Activated naive CD4-positive, alpha-beta T cell treated with anti-CD3 and anti-CD28 coated beads, Interleukin-2, amount 50 U/mL, for 24 hours (primary cell): ENCODE results near the gene JARID2.

Experiments used
- H3K27ac Mint-ChIP-seq: one replicate; pipeline ENCODE4 v1.8.0; 2021; ENCODE audit warnings: mild to moderate bottlenecking, mixed read lengths
- H3K27me3 Mint-ChIP-seq: one replicate; pipeline ENCODE4 v1.8.0; 2021; ENCODE audit warnings: mixed read lengths
- H3K36me3 Mint-ChIP-seq: one replicate; pipeline ENCODE4 v1.8.0; 2021; ENCODE audit warnings: mixed read lengths
- H3K4me1 Mint-ChIP-seq: one replicate; pipeline ENCODE4 v1.8.0; 2021; ENCODE audit warnings: mixed read lengths
- H3K4me3 Mint-ChIP-seq: one replicate; pipeline ENCODE4 v1.8.0; 2021; ENCODE audit warnings: mild to moderate bottlenecking, mixed read lengths
- H3K9me3 Mint-ChIP-seq: one replicate; pipeline ENCODE4 v1.8.0; 2021; ENCODE audit warnings: mixed read lengths

The JARID2 gene

DNA sequence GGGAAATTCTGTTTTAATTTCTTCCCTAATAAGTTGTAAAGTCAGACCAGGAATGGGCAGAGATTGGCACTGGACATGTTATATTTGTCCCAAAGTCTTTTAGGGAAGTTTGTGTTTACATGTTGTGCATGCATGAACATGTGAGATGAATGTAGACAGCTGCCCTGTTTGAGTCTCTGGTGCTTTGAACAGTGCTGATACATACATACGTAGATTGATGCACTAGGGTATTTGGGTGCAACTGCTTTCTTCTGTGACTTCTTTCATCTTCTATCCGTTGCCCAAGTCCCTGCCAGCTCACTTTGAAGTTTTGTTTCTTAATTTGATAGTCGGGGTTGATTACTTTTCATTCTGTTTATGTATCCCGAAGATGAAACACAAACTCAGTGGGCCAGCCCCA, 216.4 kb downstream of the JARID2 start:
- H3K36me3 Mint-ChIP-seq = peaks cover 9% of the 10 kb centered on the region
- H3K27ac Mint-ChIP-seq = peak overlapping the region; percentile 56
- H3K4me1 Mint-ChIP-seq = peaks cover 75% of the 10 kb centered on the region

DNA sequence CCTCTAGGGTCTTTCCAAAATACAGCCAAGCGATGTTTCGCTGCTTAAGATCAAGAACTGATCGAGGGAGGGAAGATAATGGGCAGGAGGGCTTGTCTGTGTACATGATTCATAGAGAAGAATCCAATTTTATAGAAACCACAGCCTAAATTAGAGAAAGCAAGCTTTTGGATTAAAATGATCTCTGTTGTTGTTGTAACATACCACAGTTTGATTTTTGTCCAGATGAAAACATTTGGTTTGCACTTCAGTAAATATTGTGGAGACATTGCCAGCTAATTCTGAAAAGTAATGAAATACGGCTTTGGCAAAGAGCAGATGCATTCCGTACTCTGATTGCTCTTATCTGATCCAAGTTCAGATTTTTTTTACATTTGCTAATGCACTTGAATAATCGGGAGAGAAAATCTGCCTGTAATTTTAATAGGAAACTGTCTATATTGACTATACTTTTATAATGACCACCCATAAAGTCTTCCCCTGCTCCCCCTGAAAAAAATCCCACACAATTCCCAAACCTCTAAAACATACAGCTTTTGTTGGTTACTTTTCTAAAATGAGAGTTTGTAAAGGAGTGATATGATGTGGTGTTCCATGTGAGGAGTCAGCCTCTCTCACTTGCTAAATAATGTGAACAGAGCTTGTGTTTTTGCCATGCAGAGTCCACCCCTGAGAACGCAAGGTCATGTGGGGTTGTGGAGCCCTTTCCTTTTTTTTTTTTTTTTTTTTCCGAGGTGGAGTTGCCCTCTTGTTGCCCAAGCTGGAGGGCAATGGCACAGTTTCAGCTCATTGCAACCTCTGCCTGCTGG, 217.1 kb downstream of the JARID2 start:
- H3K36me3 Mint-ChIP-seq = peaks cover 11% of the 10 kb centered on the region

More for the DNA sequence above, 216.4 kb downstream of the JARID2 start:
- no peaks in the 10 kb centered on the region for H3K9me3 Mint-ChIP-seq
- no peak overlapping the region for H3K4me3 Mint-ChIP-seq
- no peaks in the 10 kb centered on the region for H3K27me3 Mint-ChIP-seq

DNA sequence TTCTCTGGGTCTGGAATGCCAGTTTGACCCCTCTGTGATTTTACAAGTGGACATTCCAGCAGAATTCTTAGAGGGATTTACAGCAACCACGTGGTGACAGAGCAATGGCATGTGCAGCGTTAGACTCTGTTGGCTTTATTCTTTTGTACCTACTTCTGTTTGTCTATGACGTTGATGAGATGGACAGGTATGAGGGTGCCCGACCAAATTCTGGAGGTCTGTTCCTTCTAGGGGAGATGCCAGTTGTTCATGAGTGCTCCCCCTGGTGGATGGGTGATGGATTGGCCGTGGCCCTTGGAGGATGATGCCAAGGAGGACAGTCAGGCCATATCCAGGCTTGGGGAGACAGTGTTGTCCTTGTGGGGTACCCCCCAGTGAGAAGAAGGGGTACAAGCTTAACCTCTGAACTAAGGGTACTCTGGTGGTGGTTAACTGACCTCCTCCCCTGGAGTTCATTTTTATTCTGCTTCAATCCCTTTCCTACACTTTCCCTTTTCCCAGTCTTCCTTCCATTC, 218.4 kb downstream of the JARID2 start:
- H3K27ac Mint-ChIP-seq = peak overlapping the region; percentile 47

More for the DNA sequence above, 217.1 kb downstream of the JARID2 start:
- Mint-ChIP-seq H3K27ac (no peak overlapping the region), H3K4me3 (no peak overlapping the region), H3K9me3 (no peaks in the 10 kb centered on the region), H3K27me3 (no peaks in the 10 kb centered on the region), H3K4me1 (peaks cover 73% of the 10 kb centered on the region)

DNA sequence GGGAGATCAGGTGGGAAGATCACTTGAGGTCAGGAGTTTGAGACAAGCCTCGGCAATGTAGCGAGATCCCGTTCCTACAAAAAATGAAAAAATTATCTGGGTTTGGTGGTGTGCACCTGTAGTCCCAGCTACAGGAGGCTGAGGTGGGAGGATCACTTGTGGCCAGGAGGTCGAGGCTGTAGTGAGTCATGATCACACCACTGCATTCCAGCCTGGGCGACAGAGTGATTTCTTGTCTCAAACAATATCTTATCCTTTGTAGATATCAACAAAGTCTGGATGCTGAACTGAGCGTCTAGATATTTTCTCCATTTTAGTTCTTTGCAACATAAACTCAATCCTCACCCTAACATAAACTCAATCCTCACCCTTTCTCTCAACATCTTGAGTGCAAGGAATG, 219.3 kb downstream of the JARID2 start:
- H3K36me3 Mint-ChIP-seq = peaks cover 9% of the 10 kb centered on the region
- H3K9me3 Mint-ChIP-seq = no peaks in the 10 kb centered on the region
- H3K27ac Mint-ChIP-seq = peak overlapping the region; percentile 24
- H3K4me1 Mint-ChIP-seq = peaks cover 53% of the 10 kb centered on the region
- no peaks in the 10 kb centered on the region for H3K27me3 Mint-ChIP-seq
- no peak overlapping the region for H3K4me3 Mint-ChIP-seq

More for the DNA sequence above, 218.4 kb downstream of the JARID2 start:
- H3K9me3 Mint-ChIP-seq = no peaks in the 10 kb centered on the region
- H3K4me1 Mint-ChIP-seq = peaks cover 63% of the 10 kb centered on the region
- peaks cover 15% of the 10 kb centered on the region for H3K36me3 Mint-ChIP-seq
- H3K27me3 Mint-ChIP-seq = no peaks in the 10 kb centered on the region
- no peak overlapping the region for H3K4me3 Mint-ChIP-seq

DNA sequence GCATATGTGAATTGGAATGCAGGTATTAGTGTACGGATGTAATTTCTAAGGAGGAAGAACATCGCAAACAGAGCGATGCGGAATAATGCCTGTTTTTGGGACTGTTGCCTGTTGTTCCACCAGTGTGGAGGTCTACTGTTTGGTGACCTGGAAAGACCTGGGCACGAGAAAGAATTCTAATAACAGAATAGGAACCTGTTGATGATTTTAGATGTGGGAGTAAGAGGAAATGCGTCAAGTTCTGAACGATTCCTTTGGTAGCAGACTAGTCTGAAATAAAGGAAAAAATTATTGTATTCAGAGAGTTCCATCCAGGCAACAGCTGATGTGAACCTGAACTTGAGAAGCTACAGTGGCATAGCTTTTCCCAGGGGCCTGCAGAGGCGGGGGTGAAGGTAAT, 224.9 kb downstream of the JARID2 start:
- H3K27ac Mint-ChIP-seq = no peak overlapping the region
- H3K4me1 Mint-ChIP-seq = peaks cover 20% of the 10 kb centered on the region
- no peak overlapping the region for H3K4me3 Mint-ChIP-seq
- no peaks in the 10 kb centered on the region for H3K9me3 Mint-ChIP-seq
- no peaks in the 10 kb centered on the region for H3K27me3 Mint-ChIP-seq
- peaks cover 26% of the 10 kb centered on the region for H3K36me3 Mint-ChIP-seq

DNA sequence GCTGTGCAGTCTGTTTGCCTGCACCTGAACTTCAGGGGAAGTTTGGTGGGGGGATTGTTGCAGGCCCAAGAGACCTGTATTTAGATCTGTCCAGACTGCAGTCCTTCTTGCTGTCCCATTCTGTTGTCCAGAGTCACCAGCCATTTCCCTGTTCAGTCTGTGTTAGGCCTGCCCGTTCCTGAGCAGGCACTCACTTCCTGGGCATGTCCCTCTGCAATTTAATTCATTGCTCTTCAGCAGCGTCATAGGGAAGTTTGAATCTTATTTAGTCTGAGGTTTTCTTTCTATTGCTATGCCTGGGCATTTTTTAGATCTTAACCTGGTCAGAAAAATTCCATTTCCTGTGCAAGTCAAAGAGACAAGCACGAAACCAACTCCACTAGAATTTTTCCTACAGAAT, 226.8 kb downstream of the JARID2 start:
- Mint-ChIP-seq H3K36me3 (peaks cover 32% of the 10 kb centered on the region), H3K27ac (no peak overlapping the region), H3K27me3 (no peaks in the 10 kb centered on the region), H3K4me1 (peaks cover 25% of the 10 kb centered on the region), H3K9me3 (no peaks in the 10 kb centered on the region), H3K4me3 (no peak overlapping the region)

DNA sequence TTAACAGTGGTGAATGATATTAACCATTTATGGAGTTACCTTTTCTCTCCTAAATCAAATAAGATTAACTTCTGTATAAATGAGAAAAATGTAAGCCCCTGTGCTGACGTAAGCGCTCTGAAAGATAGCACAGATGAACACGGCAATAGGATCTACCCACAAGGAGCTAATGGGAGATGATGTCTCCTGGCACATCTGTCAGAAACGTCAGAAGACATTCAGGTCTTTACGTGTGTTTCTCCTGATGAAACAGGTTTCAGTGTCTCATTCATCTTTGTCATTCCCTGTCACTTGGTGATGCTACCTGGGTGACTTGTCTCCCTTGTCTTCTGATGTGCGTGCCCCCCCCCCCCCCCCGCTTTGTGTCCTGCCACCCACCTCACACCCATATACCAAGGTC, 227.3 kb downstream of the JARID2 start:
- Mint-ChIP-seq H3K4me1 (peaks cover 30% of the 10 kb centered on the region), H3K4me3 (no peak overlapping the region), H3K27ac (no peak overlapping the region), H3K36me3 (peaks cover 35% of the 10 kb centered on the region), H3K27me3 (no peaks in the 10 kb centered on the region), H3K9me3 (no peaks in the 10 kb centered on the region)

DNA sequence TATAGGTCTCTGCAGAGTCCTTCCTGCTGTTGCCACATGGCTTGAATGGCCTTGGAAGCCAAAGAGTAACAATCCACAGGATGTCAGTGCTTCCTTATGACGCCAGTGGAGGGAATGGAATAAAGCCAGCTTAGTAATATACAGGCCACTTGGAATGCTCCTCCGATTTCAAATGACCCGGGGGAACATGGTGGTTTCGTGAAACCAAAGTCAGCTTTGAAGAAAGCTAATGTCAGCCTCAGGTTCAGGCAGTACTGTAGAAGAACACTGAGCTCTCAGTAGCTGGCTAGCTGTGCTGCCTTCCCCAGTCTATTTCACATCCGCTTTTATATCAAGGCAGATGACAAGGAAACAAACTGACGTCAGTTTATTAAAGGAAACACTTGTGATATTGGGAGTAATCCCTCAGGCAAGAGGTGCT, 227.9 kb downstream of the JARID2 start:
- H3K27me3 Mint-ChIP-seq = no peaks in the 10 kb centered on the region
- H3K4me3 Mint-ChIP-seq = no peak overlapping the region
- peaks cover 33% of the 10 kb centered on the region for H3K4me1 Mint-ChIP-seq
- H3K36me3 Mint-ChIP-seq = peaks cover 29% of the 10 kb centered on the region
- no peak overlapping the region for H3K27ac Mint-ChIP-seq
- no peaks in the 10 kb centered on the region for H3K9me3 Mint-ChIP-seq

DNA sequence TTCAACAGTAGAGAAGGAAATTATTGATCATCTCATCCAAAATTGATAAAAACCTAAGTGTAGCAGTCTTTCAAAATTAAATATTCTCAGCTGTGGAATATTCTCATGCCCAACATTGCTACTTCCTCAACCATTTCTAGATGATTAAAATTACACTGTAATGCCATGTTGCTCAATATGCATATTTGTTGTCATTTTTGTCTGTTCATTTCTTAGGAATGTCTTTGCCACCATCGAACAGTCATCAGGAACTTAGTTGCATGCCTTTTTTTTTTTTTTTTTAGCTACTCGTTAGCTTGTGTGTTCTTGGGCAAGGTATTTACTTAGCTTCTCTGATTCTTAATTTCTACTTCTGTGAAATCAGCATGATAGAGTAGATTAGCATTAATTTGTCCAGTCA, 228.3 kb downstream of the JARID2 start:
- peaks cover 37% of the 10 kb centered on the region for H3K4me1 Mint-ChIP-seq
- H3K27ac Mint-ChIP-seq = no peak overlapping the region
- H3K4me3 Mint-ChIP-seq = no peak overlapping the region
- peaks cover 31% of the 10 kb centered on the region for H3K36me3 Mint-ChIP-seq
- H3K27me3 Mint-ChIP-seq = no peaks in the 10 kb centered on the region
- H3K9me3 Mint-ChIP-seq = no peaks in the 10 kb centered on the region

DNA sequence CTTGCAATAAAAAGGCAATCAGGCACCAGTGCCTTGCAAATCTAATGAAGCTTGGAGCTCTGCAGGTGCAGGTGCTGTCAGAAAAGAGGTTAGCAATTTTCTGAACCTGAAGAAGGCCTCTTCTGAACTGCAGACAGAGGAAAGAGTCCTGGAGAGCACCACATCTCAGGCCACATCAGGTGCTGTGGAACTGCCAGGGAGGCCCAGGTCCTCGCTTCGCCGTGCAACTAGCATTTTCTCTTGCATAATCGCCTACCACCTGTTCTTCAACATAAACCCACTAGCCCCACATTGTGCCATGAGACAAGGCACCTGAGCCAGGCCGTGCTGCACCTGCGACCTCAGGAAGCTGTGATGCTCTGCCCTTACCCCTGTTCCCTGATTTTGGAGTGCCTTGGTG, 229.4 kb downstream of the JARID2 start:
- peaks cover 31% of the 10 kb centered on the region for H3K36me3 Mint-ChIP-seq
- H3K4me3 Mint-ChIP-seq = no peak overlapping the region
- H3K4me1 Mint-ChIP-seq = peaks cover 48% of the 10 kb centered on the region
- H3K9me3 Mint-ChIP-seq = no peaks in the 10 kb centered on the region
- no peaks in the 10 kb centered on the region for H3K27me3 Mint-ChIP-seq
- H3K27ac Mint-ChIP-seq = peak overlapping the region; percentile 63

DNA sequence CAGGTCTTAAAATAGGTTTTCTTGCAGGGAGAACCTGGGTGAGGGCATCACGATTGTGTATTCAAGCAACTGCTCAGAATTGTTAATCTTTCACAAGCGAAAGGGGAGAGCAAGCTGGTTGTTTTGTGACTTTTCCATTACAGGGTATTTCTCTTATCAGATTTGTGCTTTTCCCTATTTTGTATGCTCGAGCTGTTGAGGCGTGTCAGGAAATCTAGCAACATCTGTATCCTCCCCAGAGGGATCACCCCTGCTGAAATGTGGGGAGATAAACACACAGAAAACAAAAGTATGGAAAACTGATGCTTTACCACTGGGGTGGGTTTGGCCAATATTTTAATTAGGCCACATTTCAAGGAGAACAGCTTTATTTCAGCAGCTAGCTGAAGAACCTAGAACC, 230.0 kb downstream of the JARID2 start:
- Mint-ChIP-seq H3K4me1 (peaks cover 54% of the 10 kb centered on the region), H3K9me3 (no peaks in the 10 kb centered on the region), H3K36me3 (peaks cover 31% of the 10 kb centered on the region), H3K27me3 (no peaks in the 10 kb centered on the region), H3K4me3 (no peak overlapping the region), H3K27ac (peak overlapping the region; percentile 63)

DNA sequence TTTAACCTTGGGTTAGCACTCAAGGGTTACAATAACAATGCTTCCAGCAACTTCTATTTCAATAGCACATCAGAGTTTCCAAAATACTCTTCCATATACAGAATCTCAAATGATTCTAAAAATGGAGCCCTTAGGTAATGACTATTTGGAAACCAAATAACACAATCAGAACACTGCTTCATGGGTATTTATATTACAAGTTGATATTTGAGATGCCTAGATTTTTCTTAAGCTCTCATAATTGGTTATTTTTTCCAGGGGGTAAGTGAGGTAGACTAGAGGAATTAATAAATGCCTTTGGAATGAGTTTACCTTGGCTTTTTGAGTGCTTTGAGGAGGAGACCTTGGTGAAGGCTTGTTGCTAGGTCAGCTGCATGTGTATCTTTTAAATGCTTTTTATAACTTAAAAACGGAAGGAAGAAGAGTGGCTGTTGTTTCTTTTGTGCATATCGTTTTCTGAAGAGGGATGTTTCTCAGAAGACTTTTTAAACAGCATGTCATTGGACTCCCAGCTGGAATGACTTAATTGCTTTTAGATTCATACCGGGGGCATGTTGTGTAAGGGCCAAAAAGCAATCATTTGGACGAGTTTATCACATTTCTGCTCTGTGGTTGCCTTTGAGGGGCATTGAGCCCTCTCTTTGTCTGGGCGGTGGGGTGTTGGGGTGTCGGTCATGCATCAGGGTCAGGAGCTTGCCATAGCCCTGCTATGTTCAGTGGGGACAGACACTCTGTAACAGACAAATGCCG, 230.9 kb downstream of the JARID2 start:
- peak overlapping the region; percentile 11 for H3K4me3 Mint-ChIP-seq
- peaks cover 32% of the 10 kb centered on the region for H3K36me3 Mint-ChIP-seq
- H3K9me3 Mint-ChIP-seq = no peaks in the 10 kb centered on the region
- H3K27me3 Mint-ChIP-seq = no peaks in the 10 kb centered on the region
- peaks cover 63% of the 10 kb centered on the region for H3K4me1 Mint-ChIP-seq
- peak overlapping the region; percentile 35 for H3K27ac Mint-ChIP-seq

DNA sequence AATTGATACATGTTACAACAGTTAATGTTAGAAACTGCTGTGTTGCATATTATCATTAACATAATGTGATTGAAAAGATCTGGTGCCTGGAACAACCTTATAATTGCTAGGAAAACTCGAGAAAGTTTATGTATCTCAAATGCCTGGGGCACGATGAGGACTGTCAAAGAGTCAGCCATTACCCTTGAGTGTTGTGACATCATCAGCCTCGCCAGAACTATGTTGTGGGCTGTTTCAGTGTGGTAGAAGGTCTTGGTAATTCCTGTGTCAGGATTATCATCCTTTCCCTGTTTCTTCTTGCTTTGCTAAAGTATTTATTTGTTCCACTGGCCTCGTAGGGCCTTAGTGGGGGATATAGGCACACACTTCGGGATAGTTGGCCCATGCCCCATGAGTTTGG, 231.9 kb downstream of the JARID2 start:
- Mint-ChIP-seq H3K36me3 (peaks cover 33% of the 10 kb centered on the region), H3K4me1 (peaks cover 67% of the 10 kb centered on the region), H3K4me3 (no peak overlapping the region), H3K27ac (no peak overlapping the region), H3K9me3 (no peaks in the 10 kb centered on the region), H3K27me3 (no peaks in the 10 kb centered on the region)

DNA sequence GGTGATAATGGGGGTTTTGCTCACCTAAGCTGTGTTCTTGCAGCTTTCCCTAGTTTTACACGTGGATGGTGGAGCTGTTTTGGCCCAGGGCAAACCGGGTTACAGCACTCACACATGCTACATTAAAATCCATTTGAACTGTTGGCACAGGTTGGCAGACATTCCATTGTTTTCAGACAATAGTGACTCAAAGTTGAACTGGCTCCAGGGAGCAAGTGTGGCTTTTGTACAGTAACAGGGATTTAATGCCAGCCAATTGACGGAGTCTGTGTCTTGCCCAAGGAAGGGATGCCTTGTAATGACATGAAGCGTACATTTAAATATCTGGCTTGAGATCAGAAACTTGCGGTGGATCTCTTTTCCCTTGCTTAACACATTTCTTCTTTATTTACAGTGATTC, 233.9 kb downstream of the JARID2 start:
- Mint-ChIP-seq H3K27me3 (no peaks in the 10 kb centered on the region), H3K9me3 (no peaks in the 10 kb centered on the region), H3K36me3 (peaks cover 24% of the 10 kb centered on the region), H3K27ac (peak overlapping the region; percentile 65), H3K4me3 (no peak overlapping the region), H3K4me1 (peaks cover 77% of the 10 kb centered on the region)

DNA sequence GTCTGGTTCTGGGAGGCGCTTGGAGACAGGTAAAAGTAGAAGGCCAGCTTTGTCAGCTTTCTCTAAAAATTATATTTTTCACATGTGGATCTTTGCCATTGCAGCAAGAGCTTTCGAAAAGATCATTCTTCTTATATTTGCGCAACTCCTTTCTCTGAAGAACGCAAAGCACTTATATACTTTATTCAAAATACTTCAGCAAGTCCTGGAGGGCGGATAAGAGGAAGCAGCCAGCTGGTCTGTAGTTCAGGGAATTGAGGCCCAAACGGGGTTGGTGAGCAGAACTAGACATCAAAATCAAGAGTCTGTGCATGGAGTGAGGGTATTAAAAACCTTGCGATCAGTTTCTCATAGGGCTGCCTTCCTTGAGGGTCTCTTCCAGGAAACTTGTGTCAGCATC, 234.7 kb downstream of the JARID2 start:
- Mint-ChIP-seq H3K36me3 (peaks cover 18% of the 10 kb centered on the region), H3K27ac (peak overlapping the region; percentile 35), H3K9me3 (no peaks in the 10 kb centered on the region), H3K27me3 (no peaks in the 10 kb centered on the region), H3K4me1 (peaks cover 78% of the 10 kb centered on the region), H3K4me3 (no peak overlapping the region)
